GM18499 (cell line): ENCODE data around the gene ST13.
A peak's percentile ranks its signal among the peaks of the same experiment; 100 is the strongest.
"Not testable (repeated sequence)": the region's sequence is repeated elsewhere in the genome, so short reads cannot be mapped to it uniquely, and the experiment has no call there.

Experiments used
- ATAC-seq: cut with Tn5 transposase; IDR thresholded peaks from one replicate; pipeline ENCODE4 v1.9.1; 2021; ENCODE audit warnings: moderate number of reproducible peaks; ENCODE audit not compliant: insufficient read depth, unreplicated experiment

The ST13 gene

GRCh38 chr22:40856513-40857308 is at the start of gene ST13, which contains the start of gene XPNPEP3:
Gene ST13, minus strand, starts transcription at chr22:40856639. Its CDS starts 99 bp downstream, at chr22:40856540.
Gene XPNPEP3, plus strand, starts transcription at chr22:40857148. Its CDS starts 34 bp downstream, at chr22:40857182.
- peak; percentile 61 for ATAC-seq

GRCh38 chr22:40904101-40904500 is 47.7 kb upstream of the ST13 start:
- no peak for ATAC-seq

DNA sequence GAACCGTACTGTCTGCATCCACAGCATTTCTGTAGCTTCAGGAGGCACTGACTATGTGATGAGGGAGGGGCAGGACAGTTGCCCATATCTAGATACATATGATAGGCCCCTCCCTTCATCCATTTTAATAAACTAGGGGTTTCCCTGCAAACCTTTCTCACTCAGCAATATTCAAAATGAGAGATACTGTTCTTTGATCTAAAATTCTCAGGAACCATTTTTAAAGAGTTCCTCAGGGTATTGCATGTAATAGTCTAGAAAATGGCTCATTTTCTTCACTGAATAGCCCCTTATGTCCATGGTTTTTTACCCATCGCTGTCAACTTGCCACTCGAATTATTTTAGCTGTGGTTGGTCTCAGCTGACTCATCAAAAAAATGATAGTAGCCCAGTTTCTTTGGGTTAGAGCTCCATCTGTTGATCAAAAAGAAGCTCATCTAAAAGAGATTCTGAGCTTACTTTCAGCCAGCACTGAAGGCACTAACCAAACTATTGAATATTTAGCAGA is 42.5 kb upstream of the ST13 start:
- no peak for ATAC-seq

DNA sequence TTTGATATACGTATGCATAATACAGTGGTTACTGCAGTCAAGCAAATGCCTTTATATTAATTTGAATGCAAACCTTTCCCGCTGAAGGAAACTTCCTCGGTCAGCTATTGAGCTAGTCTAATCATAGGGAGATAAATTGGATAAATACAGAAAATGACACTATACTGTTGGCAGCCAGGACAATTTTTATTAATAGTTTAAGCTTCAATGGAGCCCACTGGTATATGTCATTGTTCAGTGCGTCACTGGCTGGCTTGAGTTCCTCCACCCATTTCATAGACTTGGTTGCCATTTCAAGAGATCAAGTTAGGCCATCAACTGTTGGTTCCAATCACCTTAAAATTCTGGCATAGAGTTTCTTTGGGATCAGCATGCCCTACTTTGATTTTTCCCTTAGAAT is 38.0 kb upstream of the ST13 start:
- no peak for ATAC-seq

DNA sequence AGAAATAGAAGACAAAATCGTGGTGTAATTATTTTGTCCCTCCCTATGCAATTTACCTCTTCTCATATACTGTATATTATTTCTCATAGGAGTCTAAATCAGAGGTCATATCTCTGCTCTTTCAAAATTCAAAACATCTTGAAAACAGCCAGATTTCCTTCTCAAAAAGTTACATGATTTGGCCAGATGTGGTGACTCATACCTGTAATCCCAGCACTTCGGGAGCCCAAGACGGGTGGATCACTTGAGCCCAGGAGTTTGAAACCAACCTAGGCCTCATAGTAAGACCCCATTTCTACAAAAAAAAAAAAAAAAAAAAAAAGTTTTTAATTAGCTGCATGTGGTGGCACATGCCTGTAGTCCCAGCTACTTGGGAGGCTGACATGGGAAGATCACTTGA is 34.4 kb upstream of the ST13 start:
- no peak for ATAC-seq

DNA sequence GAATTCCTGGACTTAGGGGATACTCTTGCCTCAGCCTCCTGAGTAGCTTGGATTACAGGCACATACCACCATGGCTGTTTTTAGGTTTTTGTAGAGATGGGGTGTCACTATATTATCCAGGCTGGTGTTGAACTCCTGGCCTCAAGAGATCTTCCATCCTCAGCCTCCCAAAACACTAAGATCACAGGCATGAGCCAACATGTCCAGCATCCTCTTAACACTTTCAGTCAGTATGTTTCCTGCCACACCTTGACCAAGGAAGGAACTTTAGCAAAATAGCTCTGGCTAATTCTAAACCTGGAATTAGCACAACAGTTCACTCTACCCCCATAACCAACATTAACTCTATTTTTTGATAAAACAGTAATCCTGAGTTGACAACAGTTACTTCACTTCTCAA is 32.7 kb upstream of the ST13 start:
- no peak for ATAC-seq

DNA sequence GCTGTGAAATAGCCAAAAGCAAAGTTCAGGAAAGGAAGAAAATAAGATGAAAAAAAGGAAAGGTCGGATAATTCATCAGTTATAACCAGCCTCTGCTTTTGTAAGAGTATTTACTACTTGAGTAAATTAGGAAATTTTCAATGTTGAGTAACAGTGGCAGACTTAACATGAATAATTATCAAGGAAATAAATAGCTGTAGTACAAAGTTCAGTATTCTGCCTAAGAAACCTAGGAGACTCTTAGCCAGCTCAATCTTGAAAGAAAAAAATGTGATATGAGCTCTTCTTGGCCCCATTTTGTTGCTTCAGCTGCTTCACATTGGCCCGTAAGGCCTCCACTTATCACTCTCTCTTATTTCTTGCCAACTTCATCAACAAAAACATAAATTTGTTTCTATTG is 22.5 kb upstream of the ST13 start:
- no peak for ATAC-seq

DNA sequence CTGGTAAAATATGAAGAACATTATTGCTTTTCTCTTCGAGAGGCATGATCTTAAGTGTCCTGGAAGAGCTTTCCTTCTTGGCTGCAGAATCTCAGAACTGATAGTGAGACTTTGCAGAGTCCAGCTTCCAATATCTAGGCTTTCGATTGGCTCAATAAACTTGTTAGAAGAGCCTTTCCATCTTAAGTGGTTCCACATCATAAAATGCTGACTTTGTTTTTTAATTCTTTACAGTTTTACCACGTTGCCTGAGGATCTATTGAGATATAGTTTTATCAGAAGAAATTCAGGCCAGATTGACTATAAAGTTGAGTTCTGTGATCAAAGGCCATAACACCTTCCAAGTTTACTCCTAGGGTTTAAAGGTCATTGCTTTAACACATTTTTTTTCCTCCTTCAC is 21.0 kb upstream of the ST13 start:
- no peak for ATAC-seq

DNA sequence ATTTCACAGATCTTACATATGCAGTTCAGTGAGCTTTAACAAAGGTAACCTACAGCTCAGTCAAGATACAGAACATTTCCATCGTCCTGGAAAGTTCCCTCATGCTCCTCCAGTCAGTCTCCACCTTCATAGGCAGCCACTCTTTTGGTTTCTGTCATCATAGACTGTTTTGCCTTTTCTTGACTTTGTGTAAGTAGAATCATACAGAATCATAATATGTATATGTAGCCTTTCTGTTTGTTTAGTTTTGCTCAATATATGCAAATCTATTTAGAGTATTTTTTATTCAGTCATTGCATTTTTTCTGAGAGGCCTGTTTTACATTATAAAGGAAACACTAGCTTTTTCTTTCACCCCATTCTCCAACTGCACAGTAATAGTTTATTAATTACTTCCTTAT is 20.5 kb upstream of the ST13 start:
- ATAC-seq, result no peak

GRCh38 chr22:40875111-40875510 is 18.7 kb upstream of the ST13 start:
- no peak for ATAC-seq

DNA sequence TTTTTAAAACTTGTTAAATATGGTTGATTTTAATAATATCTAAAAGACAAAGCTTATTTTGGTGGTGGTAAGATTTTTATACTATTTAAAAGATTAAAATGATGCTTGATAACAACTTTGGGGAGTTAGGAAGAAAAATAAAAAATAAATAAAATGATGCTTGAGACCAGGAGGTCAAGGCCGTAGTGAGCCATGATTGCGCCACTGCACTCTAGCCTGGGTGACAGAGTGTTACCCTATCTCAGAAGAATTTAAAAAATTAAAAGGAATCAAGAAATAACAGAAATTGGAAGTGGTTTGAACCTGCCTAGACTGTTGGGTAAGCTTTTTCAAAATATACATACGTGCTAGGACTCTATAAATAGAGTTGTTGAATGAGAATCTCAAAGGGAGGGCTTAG is 17.6 kb upstream of the ST13 start:
- no peak for ATAC-seq

DNA sequence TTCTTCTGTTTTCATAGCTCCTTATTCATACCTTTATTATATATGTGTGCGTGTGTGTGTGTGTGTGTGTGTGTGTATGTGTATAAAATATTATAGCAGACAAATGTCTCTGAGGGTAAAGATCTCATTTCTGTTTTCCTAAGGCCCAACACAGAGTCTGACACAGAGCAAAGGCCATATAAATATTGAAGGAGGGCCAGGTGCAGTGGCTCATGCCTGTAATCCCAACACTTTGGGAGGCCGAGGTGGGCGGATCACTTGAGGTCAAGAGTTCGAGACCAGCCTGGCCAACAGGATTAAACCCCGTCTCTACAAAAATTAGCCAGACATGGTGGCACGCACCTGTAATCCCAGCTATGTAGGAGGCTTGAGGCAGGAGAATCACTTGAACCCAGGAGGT is 11.9 kb upstream of the ST13 start:
- ATAC-seq, result not testable (repeated sequence)

GRCh38 chr22:40867109-40867508 is 10.7 kb upstream of the ST13 start:
- no peak for ATAC-seq

GRCh38 chr22:40862537-40862936 is 6.1 kb upstream of the ST13 start:
- ATAC-seq, result no peak

DNA sequence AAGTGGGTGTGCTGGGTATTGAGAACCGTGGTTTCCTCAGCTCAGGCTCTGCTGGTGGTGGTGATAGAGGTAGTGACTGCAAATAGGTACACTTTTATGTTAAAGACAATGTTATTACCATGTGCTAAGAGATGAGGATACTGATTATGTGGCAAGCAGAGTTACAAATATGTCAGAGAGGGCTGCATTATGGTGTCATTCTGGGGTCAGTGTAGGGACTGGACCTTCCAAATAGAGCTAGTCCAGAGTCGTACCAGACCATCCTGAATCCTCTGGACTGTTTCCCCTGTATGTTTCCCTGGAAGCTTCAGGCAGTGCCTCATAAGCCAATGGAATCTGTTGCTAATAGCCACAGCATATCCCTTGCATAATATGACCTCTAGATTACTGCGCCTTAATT is 5.6 kb upstream of the ST13 start, which contains the start of gene DNAJB7:
Gene DNAJB7, minus strand, starts transcription at position 101 of the 400 bp plus-strand sequence. CDS start 119 bp downstream, outside the sequence.
- no peak for ATAC-seq

DNA sequence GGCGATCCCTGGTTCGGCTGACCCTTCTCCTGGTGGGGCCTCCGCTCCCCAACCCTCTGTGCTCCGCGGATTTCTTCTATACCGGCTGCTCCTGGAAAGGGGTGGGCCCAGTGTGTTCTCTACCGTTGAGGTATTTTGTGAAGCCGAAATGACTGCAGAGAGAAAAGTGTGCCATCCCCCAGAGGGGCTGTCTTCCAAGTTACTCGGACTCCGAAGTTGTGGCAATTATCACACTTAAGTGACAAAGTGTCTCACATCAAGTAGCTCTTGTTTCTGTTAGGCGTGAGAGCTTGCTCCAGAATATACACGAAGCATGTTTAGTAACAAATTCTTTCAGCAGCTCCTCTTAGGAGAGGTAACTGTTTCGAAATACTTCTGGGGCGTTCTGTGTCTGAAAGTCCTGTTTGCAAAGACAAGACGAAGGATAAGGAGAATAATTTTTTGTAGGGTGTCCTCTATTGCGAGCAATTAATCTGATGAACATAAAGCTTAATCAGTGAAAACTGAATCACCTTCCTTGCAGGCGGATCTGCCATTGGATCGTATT is 943 bp upstream of the ST13 start:
- ATAC-seq, result no peak

GRCh38 chr22:40855979-40856512 is 393 bp downstream of the ST13 start:
- no peak for ATAC-seq

- ATAC-seq, result no peak
These were observed 1.1 kb downstream of the ST13 start for GRCh38 chr22:40855071-40855978.

DNA sequence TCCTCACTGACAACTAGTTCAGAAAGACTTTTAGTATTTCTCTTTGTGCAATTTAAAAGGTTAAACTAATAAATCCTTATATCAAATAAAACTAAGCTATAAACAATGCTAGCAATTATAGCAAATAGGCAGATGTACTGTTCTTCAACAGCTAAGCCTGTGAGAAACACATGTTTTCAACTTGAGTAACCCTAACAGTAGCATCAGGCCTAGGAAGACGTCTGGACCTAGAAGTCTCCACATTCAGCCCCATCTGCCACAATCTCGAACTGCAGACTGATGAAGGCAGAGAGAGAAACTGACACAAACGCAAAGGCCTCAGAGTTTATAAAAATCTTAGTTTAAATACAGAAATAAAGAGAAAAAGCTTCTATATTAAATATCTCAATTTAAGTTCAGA is 2.5 kb downstream of the ST13 start:
- ATAC-seq, result no peak

DNA sequence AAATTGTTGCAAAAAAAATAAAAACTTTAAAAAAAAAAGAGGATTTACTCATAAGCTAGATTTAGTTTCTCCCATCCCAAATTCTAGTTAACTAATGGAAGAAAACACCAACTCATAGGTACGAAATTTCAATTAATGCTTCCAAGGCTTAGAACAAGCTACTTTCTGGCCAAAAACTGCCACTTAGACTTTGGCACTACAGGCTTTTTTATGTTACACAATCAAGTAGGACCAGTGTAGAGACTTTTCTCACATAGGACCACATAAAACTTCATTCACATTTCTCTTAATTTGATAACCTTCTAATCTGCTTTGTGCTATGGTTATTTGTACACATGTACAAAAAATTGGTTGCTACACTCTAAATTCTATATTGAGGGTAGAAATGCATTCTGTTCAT is 3.1 kb downstream of the ST13 start:
- no peak for ATAC-seq
